ENCODE data around the gene WT1. TPM values are rescaled to one million over a fixed set of nuclear protein-coding genes. Genes with fewer than 3 reads are reported as not detected.

The WT1 gene
- total RNA-seq, 6 experiments from 2014 or later: not detected

GRCh38 chr11:32444186-32444585 lies 8.8 kb upstream of the WT1 start:
- no peak overlapping the region for H3K4me3 Mint-ChIP-seq
- H3K27me3 Mint-ChIP-seq (ENCODE audit: insufficient read depth): peaks cover 20% of the 10 kb centered on the region
- no peak for TF ChIP-seq CTCF (IDR thresholded peaks at IDR 0.05)
- H3K36me3 Mint-ChIP-seq (ENCODE audit: low read depth): no peaks in the 10 kb centered on the region
- no peak overlapping the region for H3K27ac Mint-ChIP-seq
- no peak for DNase-seq
- H3K9me3 Mint-ChIP-seq: no peaks in the 10 kb centered on the region
- no peaks in the 10 kb centered on the region for H3K4me1 Mint-ChIP-seq (ENCODE audit: low read depth)

- Mint-ChIP-seq H3K4me1 (ENCODE audit: low read depth) (no peaks in the 10 kb centered on the region), H3K36me3 (ENCODE audit: low read depth) (no peaks in the 10 kb centered on the region), H3K9me3 (no peaks in the 10 kb centered on the region), H3K27me3 (ENCODE audit: insufficient read depth) (peaks cover 44% of the 10 kb centered on the region), H3K4me3 (no peak overlapping the region), H3K27ac (no peak overlapping the region)
- DNase-seq: no peak
- TF ChIP-seq CTCF (IDR thresholded peaks at IDR 0.05): no peak
Measured at GRCh38 chr11:32440916-32441315, 5.6 kb upstream of the WT1 start.

GRCh38 chr11:32440312-32440908 lies 5.1 kb upstream of the WT1 start:
- Mint-ChIP-seq H3K4me1 (ENCODE audit: low read depth) (no peaks in the 10 kb centered on the region), H3K4me3 (no peak overlapping the region), H3K36me3 (ENCODE audit: low read depth) (no peaks in the 10 kb centered on the region), H3K27ac (no peak overlapping the region), H3K9me3 (no peaks in the 10 kb centered on the region), H3K27me3 (ENCODE audit: insufficient read depth) (peaks cover 48% of the 10 kb centered on the region)
- no peak for TF ChIP-seq CTCF (IDR thresholded peaks at IDR 0.05)
- no peak for DNase-seq

GRCh38 chr11:32439501-32440210 lies 4.3 kb upstream of the WT1 start:
- no peaks in the 10 kb centered on the region for H3K4me1 Mint-ChIP-seq (ENCODE audit: low read depth)
- peaks cover 41% of the 10 kb centered on the region for H3K27me3 Mint-ChIP-seq (ENCODE audit: insufficient read depth)
- no peak for DNase-seq
- H3K36me3 Mint-ChIP-seq (ENCODE audit: low read depth): no peaks in the 10 kb centered on the region
- H3K27ac Mint-ChIP-seq: no peak overlapping the region
- H3K9me3 Mint-ChIP-seq: no peaks in the 10 kb centered on the region
- no peak overlapping the region for H3K4me3 Mint-ChIP-seq
- TF ChIP-seq CTCF (IDR thresholded peaks at IDR 0.05): no peak

GRCh38 chr11:32438866-32439489 lies 3.6 kb upstream of the WT1 start:
- Mint-ChIP-seq H3K9me3 (no peaks in the 10 kb centered on the region), H3K27ac (no peak overlapping the region), H3K4me1 (ENCODE audit: low read depth) (peaks cover under 1% of the 10 kb centered on the region; the same call in 1 of the 2 replicates), H3K27me3 (ENCODE audit: insufficient read depth) (peaks cover 46% of the 10 kb centered on the region), H3K36me3 (ENCODE audit: low read depth) (no peaks in the 10 kb centered on the region), H3K4me3 (no peak overlapping the region)
- no peak for TF ChIP-seq CTCF (IDR thresholded peaks at IDR 0.05)
- no peak for DNase-seq
